HG02973 (cell line): ENCODE data around the gene TASL.
"Not testable (repeated sequence)": the region's sequence is repeated elsewhere in the genome, so short reads cannot be mapped to it uniquely, and the experiment has no call there.

Source experiments
- ATAC-seq: cut with Tn5 transposase; IDR thresholded peaks from one replicate; pipeline ENCODE4 v1.9.1; 2021; ENCODE audit warnings: moderate library complexity; ENCODE audit not compliant: unreplicated experiment

TASL gene

GRCh38 chrX:30580641-30581040 is 3.1 kb upstream of the TASL start:
- ATAC-seq: no peak

GRCh38 chrX:30576881-30577280 is 685 bp downstream of the TASL start:
- no peak for ATAC-seq

GRCh38 chrX:30573125-30573524 is 4.4 kb downstream of the TASL start:
- no peak for ATAC-seq

- ATAC-seq: no peak
Measured at GRCh38 chrX:30572678-30573077, 4.9 kb downstream of the TASL start.

GRCh38 chrX:30572004-30572403 is 5.6 kb downstream of the TASL start:
- ATAC-seq: no peak

GRCh38 chrX:30570505-30570904 is 7.1 kb downstream of the TASL start:
- ATAC-seq: no peak

- ATAC-seq: peak; percentile 71
Measured at GRCh38 chrX:30568136-30568535, 9.4 kb downstream of the TASL start.

GRCh38 chrX:30563070-30563469 is 14.5 kb downstream of the TASL start:
- ATAC-seq: not testable (repeated sequence)

- ATAC-seq: no peak
Measured at GRCh38 chrX:30561191-30561590, 16.4 kb downstream of the TASL start.

- ATAC-seq: no peak
Measured at GRCh38 chrX:30538271-30538670, 39.3 kb downstream of the TASL start.

- no peak for ATAC-seq
Measured at GRCh38 chrX:30533835-30534234, 43.7 kb downstream of the TASL start.

- ATAC-seq: no peak
Measured at GRCh38 chrX:30533266-30533665, 44.3 kb downstream of the TASL start.

GRCh38 chrX:30530606-30531005 is 47.0 kb downstream of the TASL start:
- no peak for ATAC-seq

- no peak for ATAC-seq
Measured at GRCh38 chrX:30525732-30526131, 51.8 kb downstream of the TASL start.

- no peak for ATAC-seq
Measured at GRCh38 chrX:30521440-30522182, 56.0 kb downstream of the TASL start.

- ATAC-seq: no peak
Measured at GRCh38 chrX:30513284-30513683, 64.3 kb downstream of the TASL start.
